OCI-M2 (cell line): ENCODE measurements around the gene PTPN9.

Experiments used
- DNase-seq: peaks from one replicate; lab custom pipeline; 2025; ENCODE audit not compliant: unreplicated experiment; lab: John Stamatoyannopoulos, UW

Gene PTPN9

GRCh38 chr15:75425966-75426500 lies 153.1 kb downstream of the PTPN9 start:
- DNase-seq = no peak

GRCh38 chr15:75422554-75422953 lies 156.6 kb downstream of the PTPN9 start:
- DNase-seq = no peak

- no peak for DNase-seq
These were observed 158.4 kb downstream of the PTPN9 start for GRCh38 chr15:75420698-75421097.

GRCh38 chr15:75416584-75416983 lies 162.5 kb downstream of the PTPN9 start:
- no peak for DNase-seq
